ENCODE data around the gene RIGI. TPM values are rescaled to one million over a fixed set of nuclear protein-coding genes. Genes with fewer than 3 reads are reported as not detected.
"Not testable (repeated sequence)": the region's sequence is repeated elsewhere in the genome, so short reads cannot be mapped to it uniquely, and the experiment has no call there.

The RIGI gene
- total RNA-seq, result 30.9 and 31.3 TPM in 2 replicates

DNA sequence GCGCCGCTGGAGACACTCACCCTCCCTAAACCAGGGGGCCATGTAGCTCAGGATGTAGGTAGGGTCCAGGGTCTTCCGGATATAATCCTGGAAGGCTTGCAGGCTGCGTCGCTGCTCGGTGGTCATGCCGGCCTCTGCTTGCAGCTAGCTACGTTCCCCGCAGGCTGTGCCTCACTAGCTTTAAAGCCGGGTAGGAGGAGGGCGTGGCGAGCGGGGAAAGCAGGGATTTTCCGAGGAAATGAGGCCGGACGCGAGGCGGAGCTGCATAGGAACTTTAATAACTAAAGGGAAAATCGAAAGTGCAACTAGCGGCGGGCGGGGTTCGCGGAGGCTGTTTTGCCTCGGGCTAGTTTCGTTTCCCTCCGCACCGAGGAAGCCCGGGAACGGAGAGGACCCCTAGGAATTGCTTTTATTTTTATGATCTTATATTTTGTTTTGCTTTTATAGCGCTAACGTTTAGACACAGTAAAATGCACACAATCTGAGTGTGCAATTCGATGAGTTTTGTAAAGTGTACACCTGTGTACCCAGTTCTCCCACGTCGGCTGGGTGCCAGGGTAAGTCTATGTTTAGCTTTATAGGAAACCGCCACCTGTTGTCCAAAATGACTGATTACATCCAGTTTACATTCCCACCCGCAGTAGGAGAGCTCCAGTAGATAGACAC is at the start of gene RIGI:
RIGI (minus strand) TSS at position 156 of the 666 bp plus-strand sequence; CDS start at position 126, 30 bp downstream.
- intact Hi-C loops (cut with micrococcal nuclease), result loop anchor here (1.0 to 5.0 kb wide), 12 partner anchors 26 to 1179 kb away; partner anchors contain the start of genes ACO1, APTX, BAG1 and DNAJA1

DNA sequence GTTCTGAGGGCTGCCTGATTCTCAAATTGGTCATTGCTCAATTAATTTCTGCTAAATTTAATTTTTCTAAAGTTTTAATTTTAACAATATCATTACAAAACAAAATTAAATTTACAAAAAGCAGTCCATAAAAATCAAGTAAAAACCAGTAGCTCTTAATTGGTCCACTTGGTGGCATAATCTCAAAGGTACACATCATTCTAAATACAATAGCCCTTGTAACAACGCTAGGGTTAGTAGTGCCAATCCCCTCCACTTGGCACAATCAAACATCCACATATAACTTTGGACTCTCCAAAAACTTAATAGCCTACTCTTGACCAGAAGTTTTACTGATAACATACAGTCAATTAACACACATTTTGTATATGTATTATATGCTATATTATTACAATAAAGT is 48.9 kb upstream of the RIGI start:
- intact Hi-C loops (cut with micrococcal nuclease), result loop anchor here (5.0 kb wide), 4 partner anchors 143 to 1228 kb away; partner anchors contain the start of genes B4GALT1 and SMU1

DNA sequence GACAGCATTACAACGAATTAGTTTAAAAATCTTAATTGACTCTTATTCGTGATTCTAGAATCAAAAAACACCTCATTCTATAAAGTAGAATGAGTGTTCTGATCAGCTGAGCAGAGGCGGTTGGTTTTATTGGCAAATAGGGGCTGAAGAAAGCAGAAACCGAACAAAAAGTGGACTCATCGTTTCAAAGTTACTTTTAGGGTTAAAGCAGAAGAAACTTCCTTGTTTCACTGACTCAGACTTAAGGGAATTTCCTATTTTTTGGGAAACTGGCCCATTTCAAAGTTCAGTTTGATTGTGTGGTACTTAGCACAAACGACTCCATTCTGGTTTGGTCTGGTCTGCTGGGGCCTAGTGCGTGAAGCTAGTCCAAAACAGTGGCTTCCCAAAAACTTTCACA is 47.8 kb upstream of the RIGI start:
- intact Hi-C loops (cut with micrococcal nuclease), result loop anchor here (1.0 to 5.0 kb wide), 9 partner anchors 48 to 1227 kb away; partner anchors contain the start of genes ACO1, APTX, B4GALT1 and BAG1

DNA sequence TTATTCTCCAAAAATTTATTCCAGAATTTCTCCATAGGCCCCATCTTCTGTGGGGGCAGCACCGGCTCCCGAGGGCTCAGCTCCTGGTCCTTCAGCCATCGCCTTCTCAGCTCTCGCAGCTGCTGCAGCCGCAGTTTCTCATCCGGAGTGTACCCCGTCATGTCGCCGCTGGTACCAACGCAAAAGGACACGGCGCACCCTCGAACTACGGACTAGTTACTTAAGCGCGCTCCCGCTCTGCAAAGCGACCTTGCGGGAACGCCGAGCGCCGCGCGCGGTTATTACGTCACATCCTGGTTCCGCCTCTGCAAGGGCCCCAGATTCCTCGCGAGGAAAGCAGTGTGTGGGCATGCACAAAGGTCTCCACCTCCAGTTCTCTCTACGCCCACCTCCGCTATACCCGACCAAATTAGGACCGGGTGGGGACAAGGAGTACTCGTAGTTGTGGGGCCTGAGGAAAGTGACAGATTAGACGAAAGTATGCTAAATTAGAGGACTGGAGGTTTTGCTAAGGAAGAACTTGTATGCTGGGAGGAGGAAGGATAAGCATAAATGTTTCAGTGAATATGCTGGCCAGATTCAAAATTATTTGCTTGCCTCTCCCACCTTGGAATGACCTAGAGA is 47.0 kb upstream of the RIGI start, which contains the start of gene NDUFB6:
NDUFB6 (minus strand) TSS at position 260 of the 624 bp plus-strand sequence; CDS start at position 161, 99 bp downstream.
- intact Hi-C loops (cut with micrococcal nuclease), result loop anchor here (1.0 to 5.0 kb wide), 11 partner anchors 21 to 1226 kb away; partner anchors contain the start of genes ACO1, APTX, B4GALT1 and BAG1

DNA sequence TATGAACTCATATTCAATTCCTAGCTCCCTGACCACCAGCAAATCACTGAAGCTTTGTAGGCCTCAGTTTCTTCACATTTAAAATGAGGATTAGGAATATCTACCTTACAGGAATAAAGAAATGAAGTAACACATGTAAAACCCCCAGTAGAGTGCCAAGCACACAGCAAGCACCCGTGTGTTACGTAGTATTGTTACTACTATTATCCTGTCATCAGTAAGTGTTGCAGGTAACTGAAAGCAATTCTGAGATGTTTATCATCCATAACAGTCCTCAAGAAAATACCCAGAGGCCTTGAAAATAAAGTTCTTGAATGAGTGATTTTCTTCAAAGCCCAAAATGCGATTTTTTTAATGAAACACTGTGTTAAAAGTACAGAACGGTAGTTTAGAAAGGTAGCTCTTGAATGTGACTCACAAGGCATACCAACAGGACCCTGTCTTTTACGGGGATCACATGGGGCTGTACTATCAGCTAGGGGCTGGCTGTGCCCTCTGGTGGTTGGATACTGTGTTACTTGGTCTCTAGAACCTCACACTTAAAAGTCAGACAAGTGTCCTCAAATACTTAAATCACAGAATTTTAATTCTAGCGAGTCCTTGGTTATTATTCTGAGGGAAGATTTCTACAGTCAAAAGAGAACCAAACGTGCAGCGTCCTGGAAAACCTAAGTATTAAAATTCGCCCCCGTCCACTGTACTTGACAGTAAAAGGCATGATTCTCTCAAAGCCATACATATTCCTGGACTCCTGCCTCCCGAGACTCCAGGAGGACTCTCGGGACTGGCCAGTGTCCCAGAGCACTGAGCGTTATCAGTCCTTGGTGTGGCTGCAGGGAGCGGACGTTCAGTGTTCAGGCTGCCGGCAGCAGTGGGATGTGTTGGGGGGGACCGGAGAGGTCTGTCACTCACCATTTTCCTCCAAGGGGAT is 46.2 kb upstream of the RIGI start:
- intact Hi-C loops (cut with micrococcal nuclease), result loop anchor here (1.0 to 5.0 kb wide), 6 partner anchors 20 to 1225 kb away; partner anchors contain the start of genes B4GALT1, SMIM27, SMU1 and TOPORS

DNA sequence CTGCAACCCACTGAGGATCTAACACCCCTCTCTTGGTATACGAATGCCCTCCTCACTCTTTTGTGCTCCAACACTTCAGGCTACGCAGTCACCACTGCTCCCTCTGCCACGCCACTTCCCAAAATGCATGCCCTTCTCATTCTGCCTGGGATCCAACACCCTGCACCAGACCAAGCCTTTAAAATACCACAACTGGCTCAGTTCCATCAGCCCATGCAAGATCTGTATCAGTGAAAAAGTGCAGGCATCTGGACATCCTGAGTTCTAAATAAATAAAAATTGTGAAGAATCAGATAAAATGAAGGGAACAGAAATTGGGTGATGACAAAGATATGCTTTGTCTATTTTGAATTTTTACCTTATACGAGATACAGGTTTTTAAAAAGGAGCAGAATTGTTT is 44.3 kb upstream of the RIGI start:
- intact Hi-C loops (cut with micrococcal nuclease), result loop anchor here (5.0 kb wide), 4 partner anchors 138 to 1223 kb away; partner anchors contain the start of genes B4GALT1 and SMU1

DNA sequence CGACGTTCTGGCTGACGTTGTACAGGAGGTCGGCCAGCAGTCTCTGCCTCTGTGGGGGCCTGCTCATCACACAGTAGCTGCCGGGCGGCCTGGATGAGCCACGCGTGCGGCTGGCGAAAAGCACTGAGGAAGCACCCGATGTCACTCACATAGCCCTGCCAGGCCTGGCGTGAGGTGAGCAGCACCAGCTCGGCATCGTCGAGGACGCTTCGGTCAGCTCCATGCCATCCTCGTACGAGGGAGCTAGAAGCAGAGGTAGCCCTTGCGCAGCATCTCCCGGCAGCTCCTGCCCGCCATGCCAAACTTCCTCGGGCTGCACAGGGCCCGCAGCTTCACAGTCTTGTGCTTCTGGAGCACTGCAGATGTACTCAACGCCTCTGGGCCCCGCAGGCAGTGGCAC is 40.8 kb upstream of the RIGI start:
- intact Hi-C loops (cut with micrococcal nuclease), result no loop called here

DNA sequence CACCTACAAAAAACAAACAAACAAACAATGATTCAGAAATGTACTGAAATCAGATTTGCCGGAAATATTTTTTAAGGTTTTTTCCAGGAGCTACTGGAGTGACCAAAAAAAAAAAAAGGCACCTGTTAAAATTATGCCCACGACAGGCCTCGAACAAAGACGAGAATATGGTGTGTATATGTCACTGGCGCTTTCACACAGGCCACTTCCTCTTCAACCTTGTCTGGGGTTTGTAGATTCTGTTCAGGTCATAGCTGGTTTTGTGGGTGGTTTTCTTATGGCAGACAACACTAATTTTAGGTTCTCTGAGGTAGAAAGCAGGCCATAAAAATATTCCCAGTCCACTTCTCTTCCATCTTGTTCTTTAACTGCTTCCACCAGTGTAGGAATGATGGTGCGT is 40.0 kb upstream of the RIGI start:
- intact Hi-C loops (cut with micrococcal nuclease), result no loop called here

DNA sequence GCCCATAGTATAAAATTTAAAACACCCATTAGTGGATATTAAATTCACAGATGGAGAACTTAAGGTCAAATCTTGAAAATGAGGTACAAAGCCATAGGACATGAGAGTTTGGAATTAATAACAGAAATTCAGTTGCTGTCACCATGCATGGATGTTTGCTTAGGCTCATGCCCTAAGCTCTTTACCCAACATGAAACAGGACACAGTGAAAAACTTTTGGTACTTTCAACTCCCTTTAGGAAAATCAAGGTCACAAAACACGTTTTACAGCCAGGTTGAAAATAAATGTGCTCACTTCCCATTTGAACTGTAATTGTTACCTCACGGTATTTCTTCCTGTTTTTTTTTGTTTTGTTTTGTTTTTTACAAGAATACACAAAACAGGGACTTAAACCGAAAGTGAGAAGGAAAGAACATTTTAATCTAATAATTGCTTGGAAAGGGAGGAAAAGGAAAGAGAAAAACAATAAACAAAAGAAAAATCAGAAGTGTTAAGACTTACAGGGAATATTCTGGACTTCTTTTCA is 32.5 kb upstream of the RIGI start:
- intact Hi-C loops (cut with micrococcal nuclease), result loop anchor here (10.0 kb wide), 1 partner anchor 1256 kb away; the partner anchor contains the start of gene UBE2R2

DNA sequence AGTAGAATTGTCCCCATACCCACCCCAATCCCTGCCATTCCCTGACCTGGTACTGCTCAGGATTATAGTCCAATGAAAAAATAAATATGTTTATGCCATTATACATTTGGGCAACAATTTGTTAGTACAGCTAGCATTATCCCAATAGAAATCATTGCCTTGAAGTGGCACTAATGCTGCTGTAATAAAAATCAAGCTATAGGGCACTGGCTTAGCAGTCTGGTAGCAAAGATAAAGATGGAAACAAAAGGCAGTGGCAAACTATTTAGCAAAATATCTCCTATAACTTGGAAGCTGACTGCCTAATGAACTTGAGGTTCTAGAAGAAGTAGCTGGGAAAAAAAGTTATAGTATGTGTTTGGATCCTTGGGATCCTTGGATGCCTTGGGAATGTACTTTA is 28.6 kb upstream of the RIGI start:
- intact Hi-C loops (cut with micrococcal nuclease), result loop anchor here (5.0 to 10.0 kb wide), 2 partner anchors 918 to 1260 kb away; partner anchors contain the start of genes NOL6 and UBE2R2

DNA sequence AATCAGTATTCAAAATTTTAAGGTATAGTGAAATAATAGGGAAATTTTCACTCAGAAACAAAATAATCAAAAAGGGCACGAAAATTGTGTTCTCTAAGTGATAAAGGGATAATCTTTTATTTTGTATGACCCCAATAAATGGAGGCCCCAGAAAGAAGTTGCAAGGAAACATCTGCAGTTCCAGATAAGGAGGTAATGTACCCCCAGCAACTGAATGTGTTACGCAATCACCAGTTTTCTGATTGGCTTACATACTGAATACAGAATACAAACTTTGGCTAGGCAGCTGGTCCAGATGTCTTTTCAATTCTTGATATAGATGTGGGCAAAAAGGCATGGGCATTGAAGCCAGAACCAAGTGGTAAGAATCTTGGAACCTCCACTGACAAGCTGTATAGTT is 28.1 kb upstream of the RIGI start:
- intact Hi-C loops (cut with micrococcal nuclease), result loop anchor here (5.0 to 10.0 kb wide), 2 partner anchors 918 to 1261 kb away; partner anchors contain the start of genes NOL6 and UBE2R2

DNA sequence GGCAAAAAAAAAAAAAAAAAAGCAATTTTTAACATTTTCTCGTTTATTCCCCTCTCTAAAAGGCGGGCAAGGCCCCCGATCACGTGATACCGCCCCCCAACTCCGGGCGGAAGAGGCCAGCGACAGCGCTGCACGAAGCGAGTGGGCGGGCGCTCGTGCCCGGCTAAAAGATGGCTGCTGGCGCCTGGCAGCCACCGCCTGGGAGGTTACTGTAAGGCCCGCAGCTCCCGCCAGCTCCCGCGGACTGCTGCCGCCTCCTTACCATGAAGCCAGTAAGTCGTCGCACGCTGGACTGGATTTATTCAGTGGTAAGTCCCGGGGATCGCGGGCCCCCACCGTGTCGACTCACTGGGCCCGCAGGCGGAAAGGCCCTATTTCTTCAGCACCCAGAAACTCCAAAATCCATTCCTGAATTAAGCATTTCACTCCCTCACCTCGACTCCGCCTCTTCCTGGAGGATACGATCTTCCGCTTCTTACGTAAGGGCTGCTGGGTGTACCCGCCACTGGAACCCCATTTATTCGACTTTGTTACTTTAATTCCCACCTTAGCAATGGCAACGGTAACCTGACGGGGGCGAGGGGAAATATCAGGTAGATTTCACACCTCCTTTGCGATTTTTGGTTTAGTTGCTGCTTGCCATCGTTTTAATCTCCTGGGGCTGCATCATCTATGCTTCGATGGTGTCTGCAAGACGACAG is 26.3 kb upstream of the RIGI start, which contains the start of the genes SMIM27 and TOPORS:
SMIM27 (plus strand) TSS at position 156 of the 701 bp plus-strand sequence; CDS start at position 264, 108 bp downstream.
TOPORS (minus strand) TSS at position 415 of the 701 bp plus-strand sequence; CDS start at position 265, 150 bp downstream.
- intact Hi-C loops (cut with micrococcal nuclease), result loop anchor here (1.0 to 10.0 kb wide), 10 partner anchors 20 to 1262 kb away; partner anchors contain the start of genes ACO1, APTX, B4GALT1 and NFX1

DNA sequence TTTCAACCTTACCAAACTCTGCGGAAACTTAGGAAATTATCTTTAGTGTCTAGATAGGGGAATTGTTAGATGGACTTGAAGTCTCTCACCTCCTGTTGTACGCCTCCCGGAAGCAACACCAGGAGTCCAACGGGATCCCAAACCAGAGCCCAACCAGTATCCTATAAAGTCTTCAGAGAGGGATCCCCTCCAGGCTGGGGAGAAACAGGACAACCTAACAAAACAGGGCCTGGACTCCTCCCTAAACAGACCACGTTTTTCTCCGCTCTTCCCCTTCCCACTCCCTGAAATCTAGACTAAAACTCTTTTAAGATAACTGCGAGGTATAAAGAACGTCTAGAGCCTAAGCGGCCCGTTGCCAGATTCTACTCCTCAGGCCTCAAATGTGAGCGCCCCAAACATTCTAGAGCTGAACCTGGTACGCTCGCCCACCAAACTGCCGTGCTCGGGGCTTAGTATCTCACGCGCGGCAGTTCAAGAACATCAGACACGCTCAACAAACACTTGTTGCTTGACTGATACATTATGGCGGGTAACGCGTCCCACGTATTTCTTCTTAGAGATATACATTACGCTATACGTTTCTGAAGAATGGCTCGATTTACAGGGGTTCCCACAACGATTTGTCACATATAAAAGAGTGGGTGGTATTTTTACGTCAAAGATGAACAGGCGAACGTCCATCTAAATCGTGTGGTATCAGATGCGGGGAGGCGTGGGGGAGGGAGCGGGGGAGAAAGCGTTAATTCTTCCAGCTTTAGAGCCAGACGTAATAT is 25.5 kb upstream of the RIGI start:
- intact Hi-C loops (cut with micrococcal nuclease), result loop anchor here (1.0 to 10.0 kb wide), 11 partner anchors 21 to 1263 kb away; partner anchors contain the start of genes ACO1, APTX, B4GALT1 and DNAJA1

DNA sequence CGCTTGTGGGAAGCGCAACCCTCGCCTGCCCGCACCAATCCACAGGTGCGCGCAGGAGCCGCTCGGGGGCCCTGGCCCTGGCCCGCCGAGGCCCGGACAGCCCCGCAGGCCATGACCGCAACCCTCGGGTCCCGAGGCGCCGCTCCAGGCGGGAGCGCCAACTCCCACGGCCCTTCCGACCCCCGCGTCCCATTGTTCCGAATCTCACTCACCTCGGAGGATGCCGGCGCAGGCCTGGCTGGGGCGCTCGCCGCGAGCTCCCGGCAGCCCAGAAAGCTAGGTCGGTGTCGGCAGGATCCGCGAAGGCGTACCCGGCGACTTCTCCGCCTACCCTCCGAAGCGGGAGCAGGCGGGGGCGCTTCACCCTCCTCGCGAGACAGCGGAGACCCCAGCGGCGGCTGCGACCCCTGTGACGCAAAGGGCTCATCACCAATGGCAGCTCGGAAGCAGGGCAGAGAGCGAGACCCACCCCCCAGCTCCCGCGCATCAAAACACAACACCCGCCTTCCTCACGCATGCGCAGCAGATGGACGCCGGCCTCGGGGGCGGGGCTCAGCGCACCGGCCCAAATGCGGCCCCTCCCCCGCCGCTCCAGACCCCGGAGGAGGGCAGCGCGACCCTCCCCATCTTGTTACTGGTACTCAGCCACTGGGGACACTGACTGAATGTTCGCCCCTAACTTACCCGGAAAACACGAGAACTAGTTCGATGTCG is 24.7 kb upstream of the RIGI start:
- intact Hi-C loops (cut with micrococcal nuclease), result loop anchor here (1.0 to 10.0 kb wide), 3 partner anchors 475 to 1264 kb away; partner anchors contain the start of genes DNAJA1, NOL6 and UBE2R2

DNA sequence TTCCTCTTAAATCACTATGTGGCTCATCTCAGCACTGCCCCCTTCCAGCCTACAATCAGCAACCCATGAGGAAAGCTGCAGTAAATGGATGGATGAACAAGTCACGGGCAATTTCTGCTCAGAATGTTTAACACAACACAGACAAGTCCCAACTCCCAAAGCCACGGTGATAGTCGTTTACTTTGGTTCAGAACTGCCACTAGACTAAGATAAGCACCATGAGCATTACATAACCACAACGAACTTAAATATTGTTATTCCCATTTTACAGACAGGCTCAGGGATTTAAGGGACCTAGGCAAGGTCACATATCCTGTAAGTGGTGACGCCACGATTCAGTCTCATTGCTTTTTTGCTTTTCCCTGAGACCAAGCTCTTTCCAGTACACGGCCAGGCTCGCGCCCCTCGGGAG is 24.2 kb upstream of the RIGI start:
- intact Hi-C loops (cut with micrococcal nuclease), result loop anchor here (5.0 to 10.0 kb wide), 2 partner anchors 922 to 1265 kb away; partner anchors contain the start of genes NOL6 and UBE2R2

DNA sequence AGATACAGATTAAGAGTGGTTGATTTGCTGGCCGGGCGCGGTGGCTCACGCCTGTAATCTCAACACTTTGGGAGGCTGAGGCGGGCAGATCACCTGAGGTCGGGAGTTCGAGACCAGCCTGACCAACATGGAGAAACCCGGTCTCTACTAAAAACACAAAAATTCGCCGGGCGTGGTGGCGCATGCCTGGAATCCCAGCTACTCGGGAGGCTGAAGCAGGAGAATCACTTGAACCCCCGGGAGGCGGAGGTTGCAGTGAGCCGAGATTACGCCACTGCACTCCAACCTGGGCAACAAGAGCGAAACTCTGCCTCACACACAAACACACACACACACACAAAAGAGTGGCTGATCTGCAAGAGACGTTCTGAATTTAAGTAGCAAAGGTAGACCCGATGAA is 22.2 kb upstream of the RIGI start:
- intact Hi-C loops (cut with micrococcal nuclease), result not testable (repeated sequence)

DNA sequence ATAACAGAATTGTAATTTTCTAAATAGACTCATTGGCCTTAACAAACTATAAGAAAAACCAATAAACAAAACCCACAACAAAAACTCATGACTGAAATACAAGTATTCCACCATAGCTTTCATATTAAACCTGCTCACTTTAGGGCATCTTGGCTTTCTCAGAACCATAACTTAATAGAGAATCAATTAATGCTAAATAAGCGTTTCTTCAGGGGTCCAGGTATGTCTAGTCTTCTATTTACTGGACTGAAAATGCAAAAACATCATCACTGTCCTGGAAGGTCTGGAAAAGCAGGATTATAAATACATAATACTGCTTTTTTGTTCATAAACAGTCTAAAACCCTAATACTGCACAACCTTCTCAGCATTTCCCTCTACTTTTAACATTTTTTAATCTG is 19.9 kb upstream of the RIGI start:
- intact Hi-C loops (cut with micrococcal nuclease), result no loop called here

DNA sequence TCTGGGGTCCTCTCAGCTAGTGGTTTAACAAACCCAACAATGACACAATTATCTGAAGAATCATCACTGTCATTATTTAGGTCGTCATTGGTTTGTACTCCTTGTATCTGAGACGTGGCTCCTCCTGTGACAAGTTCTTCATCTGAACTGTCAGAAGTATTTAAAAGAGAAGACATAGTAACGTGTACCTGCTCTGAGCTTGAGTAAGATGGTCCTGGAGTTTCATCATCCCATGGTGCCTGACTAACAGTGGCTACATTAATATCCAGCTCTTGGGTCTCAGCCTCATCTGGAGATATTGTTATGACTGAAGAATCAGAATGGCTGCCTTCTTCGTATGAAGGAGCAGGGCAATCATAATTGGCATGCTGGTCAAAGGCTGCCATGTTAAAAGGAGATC is 17.1 kb upstream of the RIGI start:
- intact Hi-C loops (cut with micrococcal nuclease), result no loop called here

Data from T-helper 1 cell treated with Interleukin-12 subunit alpha and Interleukin-12 subunit beta and Interleukin-4 antibody, amounts not matched to agents 30 ng/mL and 1 ng/mL, for 36 hours (primary cell).